Uterus (tissue), 4 donors: Measurements from ENCODE around the gene LENEP. TPM values are rescaled to one million over a fixed set of nuclear protein-coding genes. Genes with fewer than 3 reads are reported as not detected.

Experiments used
- DNase-seq, 2 donors: peaks; one replicate each; pipeline ENCODE4 v3.0.0-alpha.2; 2019 to 2020
- H3K27ac ChIP-seq, 2 donors: fragments of 200-600 bp; sonication (generic); 1 replicate in 1 of 2; 2 replicates in 1 of 2; pipeline ENCODE4 v1.5.1; 2016 to 2018
- H3K27me3 ChIP-seq, 2 donors: fragments of 200-600 bp; sonication (generic); one replicate each; pipeline ENCODE4 v1.5.1; 2018 to 2019; ENCODE audit warnings: control low read depth in 1 of 2
- H3K36me3 ChIP-seq, 2 donors: fragments of 200-600 bp; sonication (generic); one replicate each; pipeline ENCODE4 v1.5.1; 2019; ENCODE audit warnings: control low read depth in 1 of 2
- H3K4me1 ChIP-seq, 2 donors: fragments of 200-600 bp; sonication (generic); one replicate each; pipeline ENCODE4 v1.5.1; 2018 to 2019; ENCODE audit warnings: control low read depth in 1 of 2
- H3K4me3 ChIP-seq, 2 donors: fragments of 200-600 bp; sonication (generic); 1 replicate in 1 of 2; 2 replicates in 1 of 2; pipeline ENCODE4 v1.5.1; 2018 to 2019; ENCODE audit warnings: mild to moderate bottlenecking in 1 of 2
- H3K9me3 ChIP-seq, 2 donors: fragments of 200-600 bp; sonication (generic); one replicate each; pipeline ENCODE4 v1.5.1; 2019; ENCODE audit warnings: control low read depth in 1 of 2
- CTCF ChIP-seq, 4 experiments: fragments of 200-600 bp in 2 of 4; fragments of 450-650 bp in 2 of 4; sonication (generic) in 2 of 4; IDR thresholded peaks; one replicate each; pipeline ENCODE4 v1.5.1; 2016 to 2019; ENCODE audit warnings: antibody characterized with exemption in 4 of 4, mild to moderate bottlenecking in 2 of 4, moderate library complexity in 1 of 4
- POLR2A ChIP-seq, 2 donors: fragments of 450-650 bp; IDR thresholded peaks; one replicate each; pipeline ENCODE4 v1.6.1; 2016; ENCODE audit warnings: antibody characterized with exemption in 2 of 2, mild to moderate bottlenecking in 1 of 2, moderate library complexity in 1 of 2
- intact Hi-C: fragments of 100-400 bp; cut with DNase I; formaldehyde crosslinking; loops from one replicate; pipeline ENCODE4 v1.15.1; 2023; ENCODE audit warnings: low total_unique reads
- total RNA-seq, 4 donors: library from RNA; depleted of rRNA in 3 of 4; stranded (reverse); fragments of >200 nt in 3 of 4; gene quantifications; one replicate each; pipeline versions ENCODE4 v1.1.0 to v1.2.4, GENCODE V29; 2014 to 2023
- donor health status: DM: yes; HTN: yes; CAD: no.

LENEP gene
- under 1 TPM in 1 of 4 donors, not detected in 3; 0.83 TPM for total RNA-seq

DNA sequence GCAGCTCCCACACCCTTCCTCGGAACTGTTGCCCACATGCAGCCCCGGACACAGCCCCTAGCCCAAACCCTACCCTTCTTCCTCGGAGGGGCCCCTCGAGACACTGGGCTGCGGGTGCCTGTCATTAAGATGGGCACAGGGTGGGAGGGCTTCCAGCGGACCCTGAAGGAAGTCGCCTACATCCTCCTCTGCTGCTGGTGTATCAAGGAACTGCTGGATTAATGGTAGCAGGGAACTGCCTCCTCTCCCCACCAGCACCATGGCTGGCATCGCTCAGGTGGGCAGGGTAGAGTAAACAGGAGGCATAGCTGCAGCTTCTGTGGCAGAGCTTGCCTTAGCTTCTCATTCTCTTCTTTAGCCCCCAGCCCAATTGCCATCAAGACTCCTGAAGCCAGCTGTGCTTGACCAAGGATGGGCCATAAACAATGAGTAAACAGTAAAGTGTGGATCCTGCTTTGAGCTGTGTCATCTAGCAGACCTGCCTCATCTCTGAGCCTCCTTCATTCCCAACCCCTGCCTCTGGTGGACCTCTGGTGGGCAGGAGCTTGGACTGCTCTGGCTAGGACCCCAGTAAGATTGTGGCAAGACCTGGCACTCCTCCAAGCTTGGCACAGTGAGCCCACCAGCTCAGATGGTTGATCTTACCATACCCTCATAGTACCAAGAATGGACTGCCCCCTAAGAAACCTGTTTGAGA is at the start of gene LENEP:
LENEP (plus strand) TSS at position 15 of the 697 bp plus-strand sequence; CDS start at position 37, 22 bp downstream.
- DNase-seq, result no peak
- Histone ChIP-seq H3K4me3 (no peak within 1 kb of the TSS), H3K27ac (no peak within 1 kb of the TSS), H3K36me3 (no peaks in the 10 kb centered on the region), H3K9me3 (no peaks in the 10 kb centered on the region), H3K4me1 (peaks cover 0 to 2% of the 10 kb centered on the region in 2 donors), H3K27me3 (no peaks in the 10 kb centered on the region)
- no peak for TF ChIP-seq CTCF (IDR thresholded peaks at IDR 0.05)
- no peak for TF ChIP-seq POLR2A (IDR thresholded peaks at IDR 0.05)
- intact Hi-C loops, result no loop called here

DNA sequence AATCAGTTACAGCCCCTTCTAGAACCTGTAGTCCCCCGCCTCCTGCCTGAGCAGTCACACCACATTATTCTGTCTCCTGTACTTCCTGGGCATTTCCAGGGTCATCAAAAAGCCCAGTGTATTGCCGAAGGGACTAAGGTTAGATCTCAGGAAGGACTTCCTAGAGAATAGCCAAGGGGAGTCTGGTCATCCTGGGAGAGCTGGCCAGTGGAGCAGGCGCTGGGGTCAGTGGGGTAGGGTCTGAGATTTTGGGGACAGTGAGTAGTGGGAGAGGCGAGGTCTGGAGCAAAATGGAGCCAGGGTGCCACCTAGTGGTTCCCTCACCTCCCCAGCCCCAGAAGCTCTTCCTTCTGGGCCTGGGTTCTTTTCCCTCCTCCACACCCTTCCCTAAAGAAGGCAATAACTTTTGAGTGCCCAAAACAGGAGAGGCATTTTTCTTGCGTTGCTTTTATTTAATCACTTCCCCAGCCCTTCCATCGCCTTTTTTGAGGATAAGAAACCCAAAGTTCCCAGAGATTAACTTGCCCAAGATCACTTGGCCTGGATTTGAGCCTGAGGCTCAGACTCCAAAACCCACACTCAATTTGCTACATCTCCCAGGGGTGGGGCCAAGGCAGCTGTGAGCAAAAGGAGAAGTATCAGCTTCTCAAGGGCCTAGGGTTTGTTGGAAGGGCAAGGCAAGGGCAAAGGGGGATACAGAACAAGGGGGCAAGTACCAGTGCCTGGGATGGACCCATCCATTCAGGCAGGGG is 49.6 kb upstream of the LENEP start:
- H3K4me1 ChIP-seq, result no peaks in the 10 kb centered on the region
- TF ChIP-seq CTCF (IDR thresholded peaks at IDR 0.05), result peak; percentile 55 to 78 (median 59)
- TF ChIP-seq POLR2A (IDR thresholded peaks at IDR 0.05), result no peak
- intact Hi-C loops, result no loop called here
- H3K4me3 ChIP-seq, result no peak overlapping the region
- DNase-seq, result no peak
- H3K27me3 ChIP-seq, result no peaks in the 10 kb centered on the region
- peak overlapping the region; percentile 23 to 33 for H3K27ac ChIP-seq
- H3K36me3 ChIP-seq, result no peaks in the 10 kb centered on the region
- no peaks in the 10 kb centered on the region for H3K9me3 ChIP-seq

DNA sequence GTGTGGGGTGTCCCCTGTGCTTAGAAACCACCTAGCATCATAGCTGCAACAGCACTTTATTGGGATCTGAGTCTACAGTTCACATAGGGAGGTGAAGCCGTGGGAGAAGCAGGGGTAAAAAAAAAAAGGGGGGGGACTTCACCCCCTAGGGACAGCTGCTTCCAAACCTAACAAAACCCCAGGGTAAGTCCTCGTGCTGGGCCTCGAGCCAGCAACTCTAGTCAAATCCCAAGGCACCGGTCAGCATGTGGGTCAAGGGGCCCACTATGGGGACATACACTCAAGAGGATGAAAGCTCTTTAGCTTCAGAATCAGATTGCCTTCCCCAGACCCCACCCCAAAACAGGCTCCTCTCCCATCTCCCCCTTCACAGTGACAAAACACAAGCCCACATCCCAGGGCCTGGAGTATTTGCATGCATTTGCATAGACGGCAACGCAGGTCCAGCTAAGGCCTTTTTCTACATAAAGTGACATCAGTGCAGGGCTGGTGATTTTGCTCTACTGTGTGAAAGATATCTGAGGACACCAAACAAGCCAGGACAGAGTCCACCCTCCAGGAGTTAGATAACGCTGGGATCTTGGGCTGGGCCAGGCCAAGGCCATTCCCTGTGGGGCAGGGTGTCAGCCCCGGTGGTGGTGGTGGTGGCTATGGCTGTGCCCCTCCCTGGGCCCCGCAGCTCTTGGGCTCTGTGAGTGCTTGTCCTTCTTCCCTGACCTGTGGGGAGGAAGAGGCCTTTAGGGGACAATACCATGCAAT is 48.8 kb upstream of the LENEP start:
- Histone ChIP-seq H3K27ac (peak overlapping the region; percentile 23 to 33), H3K4me3 (no peak overlapping the region), H3K9me3 (no peaks in the 10 kb centered on the region), H3K27me3 (no peaks in the 10 kb centered on the region), H3K36me3 (no peaks in the 10 kb centered on the region), H3K4me1 (no peaks in the 10 kb centered on the region)
- TF ChIP-seq CTCF (IDR thresholded peaks at IDR 0.05), result no peak
- DNase-seq, result no peak
- intact Hi-C loops, result no loop called here

GRCh38 chr1:154945160-154945961 is 48.0 kb upstream of the LENEP start:
- intact Hi-C loops, result no loop called here
- Histone ChIP-seq H3K4me1 (no peaks in the 10 kb centered on the region), H3K9me3 (no peaks in the 10 kb centered on the region), H3K4me3 (no peak overlapping the region), H3K27ac (peak overlapping the region in 1 of 2 donors; percentile 5), H3K36me3 (no peaks in the 10 kb centered on the region), H3K27me3 (no peaks in the 10 kb centered on the region)
- no peak for TF ChIP-seq CTCF (IDR thresholded peaks at IDR 0.05)
- no peak for TF ChIP-seq POLR2A (IDR thresholded peaks at IDR 0.05)
- DNase-seq, result no peak
